DMS53 treated with DMSO at 0.1 percent for 48 hours (cell line): ENCODE results near the gene UGDH.
"Not testable (repeated sequence)": the region's sequence is repeated elsewhere in the genome, so short reads cannot be mapped to it uniquely, and the experiment has no call there.

Experiments used
- DNase-seq: peaks from one replicate; lab custom pipeline; 2025; ENCODE audit not compliant: unreplicated experiment; lab: John Stamatoyannopoulos, UW

The UGDH gene

GRCh38 chr4:39495446-39496213 is 31.6 kb downstream of the UGDH start:
- DNase-seq, result no peak

DNA sequence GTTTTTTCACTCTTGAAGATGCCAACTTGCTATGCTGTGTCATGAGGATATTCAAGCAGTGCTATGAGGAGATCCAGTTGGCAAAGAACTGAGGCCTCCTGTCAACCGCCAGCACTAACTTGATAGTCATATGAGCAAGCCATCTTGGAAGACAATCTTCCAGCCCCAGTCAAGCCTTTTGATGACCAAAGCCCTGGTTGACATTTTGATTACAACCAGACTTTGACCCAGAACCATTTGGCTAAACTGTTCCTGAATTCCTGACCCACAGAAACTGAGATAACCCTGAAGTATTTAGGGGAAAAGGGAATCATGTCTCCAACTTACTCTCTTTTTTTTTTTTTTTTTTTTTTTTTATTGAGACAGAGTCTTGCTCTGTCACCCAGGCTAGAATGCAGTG is 32.9 kb downstream of the UGDH start:
- no peak for DNase-seq

- no peak for DNase-seq
Measured at GRCh38 chr4:39490322-39490721, 36.9 kb downstream of the UGDH start.

GRCh38 chr4:39486221-39486804 is 40.9 kb downstream of the UGDH start:
- no peak for DNase-seq

DNA sequence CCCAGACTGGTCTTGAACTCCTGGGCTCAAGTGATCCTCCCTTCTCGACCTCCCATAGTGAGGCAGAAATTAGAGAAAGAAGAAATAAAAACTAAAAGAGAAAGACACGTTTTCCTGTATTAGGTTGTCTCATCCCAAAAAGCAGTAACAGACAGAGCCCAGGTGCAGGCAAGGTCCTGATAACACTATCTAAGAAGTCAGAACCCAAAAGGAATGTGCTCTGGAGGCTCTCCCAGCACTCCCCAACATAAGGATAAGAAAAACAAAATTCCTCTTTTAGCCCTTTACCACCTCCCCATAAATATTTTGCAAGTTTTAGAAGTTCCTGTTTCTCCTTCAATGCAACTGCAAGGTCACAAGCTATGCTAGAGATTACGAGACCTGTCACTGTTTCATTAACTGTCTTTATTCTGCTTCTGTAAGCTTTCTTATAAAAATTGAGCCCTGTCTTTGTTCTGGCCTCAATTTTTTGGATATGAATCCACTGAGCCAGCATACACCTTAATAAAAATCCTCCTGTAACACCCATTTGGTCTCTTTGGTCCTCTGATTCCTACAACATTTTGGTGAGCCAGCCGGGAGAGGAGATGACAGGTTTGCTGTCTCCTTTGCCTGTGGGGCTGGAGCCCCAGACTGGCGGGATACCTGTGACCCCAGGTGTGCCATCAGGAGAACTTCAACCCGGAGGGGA is 42.5 kb downstream of the UGDH start:
- no peak for DNase-seq

DNA sequence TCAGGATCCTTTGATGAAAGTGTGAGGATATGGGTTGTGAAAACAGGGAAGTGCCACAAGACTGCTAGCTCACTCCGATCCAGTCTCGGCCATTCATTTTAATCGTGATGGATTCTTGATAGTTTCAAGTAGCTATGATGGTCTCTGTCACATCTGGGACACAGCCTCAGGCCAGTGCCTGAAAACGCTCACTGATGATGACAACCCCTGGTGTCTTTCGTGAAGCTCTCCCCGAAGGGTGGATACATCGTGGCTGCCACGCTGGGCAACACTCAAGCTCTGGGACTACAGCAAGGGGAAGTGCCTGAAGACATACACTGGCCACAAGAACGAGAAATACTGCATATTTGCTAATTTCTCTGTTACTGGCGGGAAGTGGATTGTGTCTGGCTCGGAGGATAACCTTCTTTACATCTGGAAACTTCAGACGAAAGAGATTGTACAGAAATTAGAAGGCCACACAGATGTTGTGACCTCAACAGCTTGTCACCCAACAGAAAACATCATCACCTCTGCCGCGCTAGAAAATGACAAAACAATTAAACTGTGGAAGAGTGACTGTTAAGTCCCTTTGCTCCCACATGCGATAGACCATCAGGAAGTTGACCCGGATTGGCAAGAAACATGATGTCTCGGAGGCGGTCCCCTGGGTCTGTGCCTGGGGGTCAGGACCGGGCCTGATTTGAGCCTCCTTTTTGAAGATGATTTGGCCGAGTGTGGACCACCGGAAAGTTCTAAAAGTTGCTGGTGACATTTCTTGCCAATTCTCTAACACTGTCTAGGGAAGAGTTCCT is 46.1 kb downstream of the UGDH start:
- DNase-seq, result no peak

DNA sequence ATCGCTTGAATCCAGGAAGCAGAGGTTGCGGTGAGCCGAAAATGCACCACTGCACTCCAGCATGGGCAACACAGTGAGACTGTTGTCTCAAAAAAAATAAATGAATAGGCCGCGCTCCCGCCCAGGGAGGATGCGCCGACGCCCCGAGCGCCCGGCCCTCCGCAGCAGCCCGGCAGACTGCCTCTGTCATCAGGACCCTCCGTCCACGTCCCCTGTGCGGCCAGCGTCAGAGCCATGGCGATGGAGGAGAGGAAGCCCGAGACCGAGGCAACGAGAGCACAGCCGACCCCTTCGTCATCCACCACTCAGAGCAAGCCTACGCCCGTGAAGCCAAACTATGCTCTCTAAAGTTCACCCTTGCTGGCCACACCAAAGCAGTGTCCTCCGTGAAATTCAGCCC is 47.0 kb downstream of the UGDH start:
- no peak for DNase-seq

DNA sequence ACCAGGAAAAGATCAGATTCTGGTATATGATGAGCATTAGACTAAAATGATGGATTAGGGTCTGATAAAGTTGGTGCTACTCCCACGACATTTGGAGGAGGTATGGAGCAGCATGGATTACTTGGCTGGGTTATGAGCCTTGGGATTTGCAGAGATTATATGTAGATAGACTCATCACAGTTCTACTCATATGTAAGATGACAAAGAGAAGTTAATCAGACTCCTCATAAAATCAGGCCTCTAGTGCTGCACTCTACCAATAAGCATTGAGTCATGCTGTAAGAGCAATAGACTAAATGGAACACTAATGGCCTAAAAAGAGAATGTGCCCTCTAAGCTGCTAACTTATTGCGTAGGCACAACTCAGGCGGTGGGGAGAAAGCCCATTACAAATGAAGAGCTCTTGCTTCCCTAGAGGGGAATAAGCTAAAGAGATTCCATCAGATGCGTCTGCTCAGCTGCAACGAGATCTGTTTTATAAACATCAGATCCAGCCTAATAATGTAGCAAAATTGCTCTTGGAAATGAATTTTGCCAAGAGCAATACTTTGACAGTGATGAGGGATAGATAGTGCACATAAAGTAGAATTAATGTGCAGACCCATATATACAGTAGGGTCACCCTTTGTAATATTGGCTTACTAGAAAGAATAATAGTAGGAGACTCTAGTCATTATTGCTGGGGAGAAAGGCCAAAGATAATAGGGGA is 50.9 kb downstream of the UGDH start:
- no peak for DNase-seq

DNA sequence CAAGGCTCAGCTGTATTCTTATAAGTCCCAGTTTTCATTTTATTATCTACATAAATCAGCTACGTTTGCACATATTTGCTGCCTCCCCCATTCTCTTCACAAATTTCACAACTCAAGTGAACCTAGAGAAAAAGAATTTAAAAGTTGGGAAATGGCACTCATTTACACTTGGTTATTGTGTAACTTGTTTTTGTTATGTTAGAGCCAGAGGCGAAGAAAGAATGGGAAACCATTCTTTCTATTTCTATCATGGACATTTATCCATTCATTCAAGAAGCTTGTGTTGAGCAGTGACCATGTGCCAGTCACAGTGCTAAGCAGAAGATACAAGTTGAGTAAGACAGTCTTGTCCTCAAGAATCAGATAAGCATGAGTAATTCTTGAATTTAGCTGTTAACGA is 54.8 kb downstream of the UGDH start:
- no peak for DNase-seq

GRCh38 chr4:39470402-39470801 is 56.8 kb downstream of the UGDH start:
- DNase-seq, result no peak

DNA sequence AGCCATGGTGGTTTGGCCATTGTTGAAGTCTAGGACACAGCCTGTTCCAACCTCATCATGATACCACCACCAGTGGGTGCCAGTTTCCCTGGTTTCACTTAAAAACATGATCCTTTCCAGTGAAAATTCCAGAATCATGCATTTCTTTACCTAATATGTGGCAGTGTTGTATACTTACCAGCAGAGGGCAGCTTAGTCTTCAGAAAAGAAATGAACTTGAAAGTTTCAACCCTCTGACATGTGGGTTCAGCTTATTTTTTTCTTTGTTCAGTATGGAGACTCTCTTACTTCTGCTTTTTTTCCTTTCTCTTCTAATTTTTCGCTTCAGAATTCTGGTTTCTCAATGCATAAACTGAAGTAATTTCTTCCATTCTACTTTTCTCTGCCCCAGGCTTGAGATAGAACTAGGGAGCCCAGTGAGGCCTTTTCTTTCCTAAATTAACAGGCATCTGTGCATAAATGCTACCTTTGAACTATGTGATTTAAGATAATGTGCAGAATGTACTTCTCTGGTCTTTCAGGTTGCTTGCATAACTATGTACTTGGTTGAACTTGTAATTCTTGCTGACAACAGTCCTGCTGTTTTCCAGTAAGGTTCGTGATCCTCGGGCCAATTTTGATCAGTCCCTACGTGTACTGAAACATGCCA is 57.7 kb downstream of the UGDH start:
- DNase-seq, result peak; percentile 96

GRCh38 chr4:39467464-39467863 is 59.8 kb downstream of the UGDH start:
- no peak for DNase-seq

GRCh38 chr4:39466747-39467146 is 60.5 kb downstream of the UGDH start:
- no peak for DNase-seq

DNA sequence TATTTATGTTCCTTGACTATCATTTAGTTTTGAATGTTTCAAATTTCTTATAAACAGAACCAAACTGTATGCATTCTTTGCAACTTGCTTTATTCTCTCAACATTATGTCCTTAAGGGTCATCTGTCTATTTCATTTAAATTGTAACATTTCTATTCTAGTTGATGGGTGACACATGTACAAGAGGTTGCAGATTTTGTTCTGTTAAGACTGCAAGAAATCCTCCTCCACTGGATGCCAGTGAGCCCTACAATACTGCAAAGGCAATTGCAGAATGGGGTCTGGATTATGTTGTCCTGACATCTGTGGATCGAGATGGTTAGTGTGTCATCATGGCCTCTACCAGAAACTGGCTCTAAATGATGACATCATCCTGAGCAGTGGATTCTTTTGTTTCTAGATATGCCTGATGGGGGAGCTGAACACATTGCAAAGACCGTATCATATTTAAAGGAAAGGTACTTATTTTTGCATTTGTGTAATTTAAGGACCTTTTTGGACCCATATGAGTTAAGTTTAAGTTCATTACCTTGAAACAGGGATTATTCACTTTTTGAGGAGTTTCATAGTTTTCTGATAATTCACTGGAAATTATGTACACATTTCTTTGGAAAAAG is 62.2 kb downstream of the UGDH start:
- peak; percentile 66 for DNase-seq

- DNase-seq, result peak; percentile 96
Measured at GRCh38 chr4:39458505-39459300, 68.5 kb downstream of the UGDH start, which contains the start of the genes LIAS and RPL9. Gene LIAS (plus strand): TSS chr4:39459056. CDS start chr4:39459118, 62 bp downstream. Gene RPL9 (minus strand): TSS chr4:39458922. CDS start chr4:39458439, 483 bp downstream.

DNA sequence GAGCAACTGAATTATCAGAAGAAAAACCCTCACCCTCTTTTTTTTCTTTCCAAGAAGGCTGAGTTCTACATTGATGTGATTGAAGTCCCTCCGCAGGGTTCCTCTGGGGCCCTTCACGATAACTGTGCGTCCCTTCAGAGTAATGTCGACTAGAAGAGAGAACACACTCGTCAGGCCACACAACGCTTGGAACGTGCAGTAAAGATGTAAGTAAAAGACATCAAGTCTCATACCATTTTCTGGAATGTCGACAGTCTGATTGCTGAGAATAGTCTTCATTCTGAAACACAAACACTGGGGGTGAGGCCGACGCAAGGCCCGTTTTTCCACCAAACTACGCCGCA is 69.1 kb downstream of the UGDH start:
- DNase-seq, result not testable (repeated sequence)

DNA sequence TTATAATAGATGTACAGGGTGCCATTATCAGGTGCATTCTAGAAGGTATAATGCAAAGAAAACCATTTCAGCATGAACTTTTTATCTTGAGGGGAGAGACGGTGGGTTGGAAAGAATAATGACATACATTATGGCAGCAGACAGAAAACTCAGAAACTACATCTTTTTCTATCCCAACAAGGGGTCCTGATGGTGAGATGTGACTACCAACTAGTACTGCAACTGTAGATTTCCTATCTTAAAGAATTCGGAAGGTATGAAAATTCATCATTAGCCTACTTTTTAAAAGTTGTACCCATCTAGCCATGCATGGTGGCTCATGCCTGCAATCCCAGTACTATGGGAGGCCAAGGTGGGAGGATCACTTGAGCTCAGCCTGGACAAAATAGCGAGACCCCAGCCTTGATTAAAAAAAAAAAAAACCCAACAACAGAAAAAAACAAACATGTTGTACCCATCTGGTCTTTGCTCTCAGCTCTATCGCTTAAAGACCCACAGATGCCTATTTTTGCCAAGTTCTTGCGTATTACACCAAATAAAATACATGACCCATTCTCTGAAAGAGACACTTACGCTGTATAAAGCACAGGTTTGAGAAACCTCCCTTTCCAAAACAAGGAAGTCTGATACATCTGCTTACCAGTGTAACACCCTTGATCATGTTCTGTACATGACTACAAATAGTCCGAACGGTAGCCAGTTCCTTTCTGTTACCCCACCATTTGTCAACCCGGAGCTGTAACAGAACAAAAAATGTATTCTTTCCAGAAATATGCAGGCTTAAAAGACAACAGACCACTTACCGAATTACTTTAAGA is 70.1 kb downstream of the UGDH start:
- DNase-seq, result no peak

- no peak for DNase-seq
Measured at GRCh38 chr4:39455486-39455885, 71.8 kb downstream of the UGDH start.
